ENCODE data around the gene CDK17. TPM values are rescaled to one million over a fixed set of nuclear protein-coding genes. Genes with fewer than 3 reads are reported as not detected.
"Not testable (repeated sequence)": the region's sequence is repeated elsewhere in the genome, so short reads cannot be mapped to it uniquely, and the experiment has no call there.

CDK17 gene
- total and polyA plus RNA-seq, 4 donors, result 5.3 to 69.7 (median 27.7) TPM

GRCh38 chr12:96344124-96344695 is 56.0 kb downstream of the CDK17 start:
- Histone ChIP-seq H3K36me3 (ENCODE audit: control insufficient read depth in 1 of 2, insufficient read depth in 2 of 2, low read length in 1 of 2) (peaks cover 0 to 2% of the 10 kb centered on the region in 2 donors), H3K27ac (ENCODE audit: low read depth in 1 of 2, low read length in 2 of 2) (no peak overlapping the region), H3K4me3 (ENCODE audit: low read length in 2 of 2) (no peak overlapping the region), H3K27me3 (ENCODE audit: control insufficient read depth in 1 of 2, insufficient read depth in 2 of 2, low read length in 1 of 2) (no peaks in the 10 kb centered on the region), H3K4me1 (ENCODE audit: control insufficient read depth in 1 of 2, insufficient read depth in 2 of 2, low read length in 2 of 2) (no peaks in the 10 kb centered on the region), H3K9me3 (ENCODE audit: control insufficient read depth, low read length) (peaks cover 2% of the 10 kb centered on the region)
- intact Hi-C loops (cut with DNase I), result no loop called here
- 81 to 98% methylated on average over 3 of the region's 3 CpGs for WGBS, 2 donors
- DNase-seq (no peak), ATAC-seq (ENCODE audit: low FRiP score) (no peak)

DNA sequence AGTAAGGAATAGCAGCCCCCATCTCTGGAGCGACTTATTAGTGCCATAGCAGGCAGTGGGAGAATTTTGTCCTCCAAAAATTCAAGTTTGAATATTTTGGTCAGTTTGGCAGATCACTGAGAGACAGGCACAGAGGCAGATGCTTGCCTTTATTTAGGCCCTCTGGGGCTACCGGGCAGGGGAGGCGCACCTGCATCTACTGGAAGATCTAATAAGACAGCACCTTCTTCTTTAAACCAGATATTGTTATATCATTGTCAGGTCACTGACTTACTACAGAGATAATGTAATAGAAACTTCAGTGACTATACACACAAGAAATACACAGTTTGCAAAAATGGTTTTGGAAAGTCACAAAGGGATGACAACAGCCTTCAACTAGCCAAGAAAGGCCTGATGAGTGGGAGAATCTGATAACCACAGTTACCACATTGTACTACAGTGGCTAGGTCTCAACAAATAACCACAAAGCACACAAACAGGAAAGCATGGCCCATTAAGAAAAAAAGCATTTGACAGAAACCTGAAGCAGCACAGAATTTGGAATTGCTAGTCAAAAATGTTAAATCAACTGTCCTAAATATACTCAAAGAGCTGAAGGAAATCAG is 56.8 kb downstream of the CDK17 start:
- 97 to 98% methylated on average over 3 of the region's 3 CpGs for WGBS, 2 donors
- no peak overlapping the region for H3K27ac ChIP-seq (ENCODE audit: low read depth in 1 of 2, low read length in 2 of 2)
- ATAC-seq (ENCODE audit: low FRiP score) (no peak), DNase-seq (no peak)
- peaks cover 2% of the 10 kb centered on the region for H3K9me3 ChIP-seq (ENCODE audit: control insufficient read depth, low read length)
- H3K27me3 ChIP-seq (ENCODE audit: control insufficient read depth in 1 of 2, insufficient read depth in 2 of 2, low read length in 1 of 2), result no peaks in the 10 kb centered on the region
- intact Hi-C loops (cut with DNase I), result no loop called here
- H3K36me3 ChIP-seq (ENCODE audit: control insufficient read depth in 1 of 2, insufficient read depth in 2 of 2, low read length in 1 of 2), result peaks cover 0 to 2% of the 10 kb centered on the region in 2 donors
- no peaks in the 10 kb centered on the region for H3K4me1 ChIP-seq (ENCODE audit: control insufficient read depth in 1 of 2, insufficient read depth in 2 of 2, low read length in 2 of 2)
- no peak overlapping the region for H3K4me3 ChIP-seq (ENCODE audit: low read length in 2 of 2)

- ATAC-seq (ENCODE audit: low FRiP score); H3K36me3 ChIP-seq (ENCODE audit: control insufficient read depth in 1 of 2, insufficient read depth in 2 of 2, low read length in 1 of 2); intact Hi-C loops (cut with DNase I); H3K27me3 ChIP-seq (ENCODE audit: control insufficient read depth in 1 of 2, insufficient read depth in 2 of 2, low read length in 1 of 2); H3K4me1 ChIP-seq (ENCODE audit: control insufficient read depth in 1 of 2, insufficient read depth in 2 of 2, low read length in 2 of 2); H3K9me3 ChIP-seq (ENCODE audit: control insufficient read depth, low read length); DNase-seq; H3K27ac ChIP-seq (ENCODE audit: low read depth in 1 of 2, low read length in 2 of 2); H3K4me3 ChIP-seq (ENCODE audit: low read length in 2 of 2): not testable (repeated sequence)
- 96 to 99% methylated on average over 5 of the region's 5 CpGs for WGBS, 2 donors
Measured at GRCh38 chr12:96339666-96340065, 60.6 kb downstream of the CDK17 start.

DNA sequence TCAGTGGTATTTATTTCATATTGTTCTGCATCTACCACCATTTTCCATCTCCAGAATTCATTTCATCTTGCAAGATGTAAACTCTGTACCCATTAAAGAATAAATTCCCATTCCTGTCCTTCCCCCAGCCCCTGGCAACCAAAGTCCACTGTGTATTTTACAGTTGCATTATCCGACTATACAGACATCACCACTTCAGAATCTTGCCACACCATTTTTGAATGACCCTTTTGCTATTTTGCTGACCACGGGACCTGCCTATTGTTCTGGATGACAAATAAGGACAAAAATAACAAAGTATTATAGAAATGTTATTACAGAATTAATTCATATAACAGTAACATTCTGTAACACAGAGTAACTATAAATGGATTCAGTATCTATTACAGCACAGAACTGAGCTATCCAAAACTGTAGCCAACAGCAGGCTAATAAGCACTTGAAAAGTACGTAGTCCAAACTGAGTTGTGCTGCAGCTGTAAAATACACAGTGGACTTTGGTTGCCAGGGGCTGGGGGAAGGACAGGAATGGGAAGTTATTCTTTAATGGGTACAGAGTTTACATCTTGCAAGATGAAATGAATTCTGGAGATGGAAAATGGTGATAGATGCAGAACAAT is 61.3 kb downstream of the CDK17 start:
- no peak for DNase-seq
- intact Hi-C loops (cut with DNase I), result no loop called here
- WGBS, 2 donors, result 33 to 46% methylated on average over 3 of the region's 3 CpGs
- no peaks in the 10 kb centered on the region for H3K36me3 ChIP-seq (ENCODE audit: control insufficient read depth in 1 of 2, insufficient read depth in 2 of 2, low read length in 1 of 2)
- H3K4me3 ChIP-seq (ENCODE audit: low read length in 2 of 2), result no peak overlapping the region
- H3K27ac ChIP-seq (ENCODE audit: low read depth in 1 of 2, low read length in 2 of 2), result no peak overlapping the region
- no peak for ATAC-seq (ENCODE audit: low FRiP score)
- no peaks in the 10 kb centered on the region for H3K4me1 ChIP-seq (ENCODE audit: control insufficient read depth in 1 of 2, insufficient read depth in 2 of 2, low read length in 2 of 2)
- H3K27me3 ChIP-seq (ENCODE audit: control insufficient read depth in 1 of 2, insufficient read depth in 2 of 2, low read length in 1 of 2), result no peaks in the 10 kb centered on the region
- peaks cover 2% of the 10 kb centered on the region for H3K9me3 ChIP-seq (ENCODE audit: control insufficient read depth, low read length)

DNA sequence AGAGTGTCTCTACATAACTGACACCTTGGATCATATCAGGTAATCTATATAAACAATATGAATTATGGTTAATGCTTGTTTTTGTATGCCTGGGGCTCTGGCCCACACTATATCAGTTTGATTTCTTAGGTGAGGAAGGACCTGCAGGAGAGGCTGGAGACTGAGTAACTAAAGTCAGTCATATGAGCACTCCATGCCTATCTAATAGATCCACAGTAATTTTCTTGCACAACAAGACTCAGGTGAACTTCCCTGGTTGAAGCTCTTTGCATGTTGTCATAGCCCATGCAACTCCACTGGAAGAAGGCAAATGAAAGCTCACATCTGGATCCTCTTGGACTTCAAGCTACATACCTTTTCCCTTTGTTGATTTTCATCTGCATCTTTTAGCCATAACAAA is 62.3 kb downstream of the CDK17 start:
- no peak for DNase-seq
- Histone ChIP-seq H3K36me3 (ENCODE audit: control insufficient read depth in 1 of 2, insufficient read depth in 2 of 2, low read length in 1 of 2) (no peaks in the 10 kb centered on the region), H3K27ac (ENCODE audit: low read depth in 1 of 2, low read length in 2 of 2) (no peak overlapping the region), H3K27me3 (ENCODE audit: control insufficient read depth in 1 of 2, insufficient read depth in 2 of 2, low read length in 1 of 2) (no peaks in the 10 kb centered on the region), H3K4me1 (ENCODE audit: control insufficient read depth in 1 of 2, insufficient read depth in 2 of 2, low read length in 2 of 2) (no peaks in the 10 kb centered on the region), H3K4me3 (ENCODE audit: low read length in 2 of 2) (no peak overlapping the region), H3K9me3 (ENCODE audit: control insufficient read depth, low read length) (peaks cover 2% of the 10 kb centered on the region)
- no peak for ATAC-seq (ENCODE audit: low FRiP score)
- intact Hi-C loops (cut with DNase I), result no loop called here

DNA sequence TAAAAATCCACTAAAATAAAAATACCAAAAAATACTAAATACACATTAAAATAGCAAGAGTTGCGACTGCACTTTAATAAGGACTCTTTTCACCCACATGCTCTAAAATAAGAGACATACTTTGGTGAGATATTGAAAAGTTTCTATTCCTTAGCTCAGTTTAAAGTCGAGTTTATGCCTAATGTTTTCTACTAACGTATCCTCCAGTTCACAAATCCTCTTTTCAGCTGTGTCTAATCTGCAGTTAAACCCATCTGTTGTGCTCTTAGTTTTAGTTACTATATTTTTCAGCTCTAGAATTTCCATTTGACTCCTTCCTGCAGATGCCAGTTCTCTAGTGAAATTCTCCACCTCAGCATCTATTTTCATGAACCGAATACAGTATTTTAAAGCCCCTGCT is 63.8 kb downstream of the CDK17 start:
- Histone ChIP-seq H3K9me3 (ENCODE audit: control insufficient read depth, low read length) (peaks cover 2% of the 10 kb centered on the region), H3K4me3 (ENCODE audit: low read length in 2 of 2) (no peak overlapping the region), H3K4me1 (ENCODE audit: control insufficient read depth in 1 of 2, insufficient read depth in 2 of 2, low read length in 2 of 2) (no peaks in the 10 kb centered on the region), H3K27ac (ENCODE audit: low read depth in 1 of 2, low read length in 2 of 2) (no peak overlapping the region), H3K36me3 (ENCODE audit: control insufficient read depth in 1 of 2, insufficient read depth in 2 of 2, low read length in 1 of 2) (no peaks in the 10 kb centered on the region), H3K27me3 (ENCODE audit: control insufficient read depth in 1 of 2, insufficient read depth in 2 of 2, low read length in 1 of 2) (no peaks in the 10 kb centered on the region)
- intact Hi-C loops (cut with DNase I), result no loop called here
- ATAC-seq (ENCODE audit: low FRiP score) (no peak), DNase-seq (no peak)
- 97 to 98% methylated on average over 4 of the region's 4 CpGs for WGBS, 2 donors

GRCh38 chr12:96335270-96335669 is 65.0 kb downstream of the CDK17 start:
- H3K9me3 ChIP-seq (ENCODE audit: control insufficient read depth, low read length), result peaks cover 2% of the 10 kb centered on the region
- no peaks in the 10 kb centered on the region for H3K36me3 ChIP-seq (ENCODE audit: control insufficient read depth in 1 of 2, insufficient read depth in 2 of 2, low read length in 1 of 2)
- WGBS, 2 donors, result 92 to 93% methylated on average over 5 of the region's 5 CpGs
- DNase-seq (no peak), ATAC-seq (ENCODE audit: low FRiP score) (no peak)
- H3K27ac ChIP-seq (ENCODE audit: low read depth in 1 of 2, low read length in 2 of 2), result no peak overlapping the region
- no peaks in the 10 kb centered on the region for H3K27me3 ChIP-seq (ENCODE audit: control insufficient read depth in 1 of 2, insufficient read depth in 2 of 2, low read length in 1 of 2)
- no peaks in the 10 kb centered on the region for H3K4me1 ChIP-seq (ENCODE audit: control insufficient read depth in 1 of 2, insufficient read depth in 2 of 2, low read length in 2 of 2)
- intact Hi-C loops (cut with DNase I), result no loop called here
- H3K4me3 ChIP-seq (ENCODE audit: low read length in 2 of 2), result no peak overlapping the region

DNA sequence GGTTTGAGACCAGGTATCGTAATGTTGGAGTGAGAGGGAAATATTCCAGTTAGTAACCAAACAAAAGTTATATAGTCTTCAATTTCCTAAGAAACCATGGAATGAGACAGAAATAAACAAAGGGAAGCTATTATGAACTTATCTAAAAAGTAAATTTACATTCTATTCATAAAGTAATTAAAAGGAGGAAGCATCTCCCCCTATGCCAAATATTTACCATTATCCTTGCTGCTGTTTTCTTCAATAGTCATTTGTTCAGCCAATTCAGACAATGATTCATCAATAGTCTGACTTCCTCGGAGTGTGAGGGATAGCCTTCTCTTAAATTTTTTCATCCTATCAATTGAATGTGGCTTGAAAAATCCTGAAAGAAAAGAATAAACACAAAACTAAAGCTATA is 65.7 kb downstream of the CDK17 start:
- no peak overlapping the region for H3K27ac ChIP-seq (ENCODE audit: low read depth in 1 of 2, low read length in 2 of 2)
- no peak for DNase-seq
- 86 to 89% methylated on average over 2 of the region's 2 CpGs for WGBS, 2 donors
- H3K36me3 ChIP-seq (ENCODE audit: control insufficient read depth in 1 of 2, insufficient read depth in 2 of 2, low read length in 1 of 2), result no peaks in the 10 kb centered on the region
- H3K9me3 ChIP-seq (ENCODE audit: control insufficient read depth, low read length), result peaks cover 2% of the 10 kb centered on the region
- H3K4me3 ChIP-seq (ENCODE audit: low read length in 2 of 2), result no peak overlapping the region
- H3K4me1 ChIP-seq (ENCODE audit: control insufficient read depth in 1 of 2, insufficient read depth in 2 of 2, low read length in 2 of 2), result no peaks in the 10 kb centered on the region
- intact Hi-C loops (cut with DNase I), result no loop called here
- H3K27me3 ChIP-seq (ENCODE audit: control insufficient read depth in 1 of 2, insufficient read depth in 2 of 2, low read length in 1 of 2), result no peaks in the 10 kb centered on the region
- no peak for ATAC-seq (ENCODE audit: low FRiP score)

GRCh38 chr12:96329545-96329944 is 70.7 kb downstream of the CDK17 start:
- no peak for DNase-seq
- intact Hi-C loops (cut with DNase I), result no loop called here
- H3K36me3 ChIP-seq (ENCODE audit: control insufficient read depth in 1 of 2, insufficient read depth in 2 of 2, low read length in 1 of 2), result no peaks in the 10 kb centered on the region
- H3K27ac ChIP-seq (ENCODE audit: low read depth in 1 of 2, low read length in 2 of 2), result no peak overlapping the region
- WGBS, 2 donors, result 87 to 89% methylated on average over 3 of the region's 3 CpGs
- no peak overlapping the region for H3K4me3 ChIP-seq (ENCODE audit: low read length in 2 of 2)
- ATAC-seq (ENCODE audit: low FRiP score), result no peak
- H3K27me3 ChIP-seq (ENCODE audit: control insufficient read depth in 1 of 2, insufficient read depth in 2 of 2, low read length in 1 of 2), result no peaks in the 10 kb centered on the region
- H3K4me1 ChIP-seq (ENCODE audit: control insufficient read depth in 1 of 2, insufficient read depth in 2 of 2, low read length in 2 of 2), result no peaks in the 10 kb centered on the region
- H3K9me3 ChIP-seq (ENCODE audit: control insufficient read depth, low read length), result no peaks in the 10 kb centered on the region
